HUES64 (cell line): ENCODE data around the gene SEMA3C.

Experiments
- H3K27ac ChIP-seq: 2 replicates; pipeline ENCODE4 v1.7.0; 2013; ENCODE audit warnings: low read depth, low read length, inconsistent platforms
- H3K27me3 ChIP-seq: 2 replicates; pipeline ENCODE4 v1.6.1; 2013; ENCODE audit warnings: mild to moderate bottlenecking, low read length; ENCODE audit not compliant: insufficient read depth
- H3K36me3 ChIP-seq: 2 replicates; pipeline ENCODE4 v1.6.1; 2013; ENCODE audit warnings: mild to moderate bottlenecking, low read length; ENCODE audit not compliant: insufficient read depth
- H3K4me1 ChIP-seq: 2 replicates; pipeline ENCODE4 v1.6.1; 2013; ENCODE audit warnings: mild to moderate bottlenecking, low read length, moderate library complexity; ENCODE audit not compliant: insufficient read depth
- H3K4me3 ChIP-seq: 2 replicates; pipeline ENCODE4 v1.5.1; 2013; ENCODE audit warnings: mild to moderate bottlenecking, low read length, moderate library complexity
- H3K9ac ChIP-seq: 2 replicates; pipeline ENCODE4 v1.6.1; 2013; ENCODE audit warnings: mild to moderate bottlenecking, low read depth, low read length
- H3K9me3 ChIP-seq: 2 replicates; pipeline ENCODE4 v1.6.1; 2013; ENCODE audit warnings: low read depth, low read length; ENCODE audit not compliant: insufficient read depth
- WGBS: fragments of 150-250, 120-280 bp; methylation state at CpG from one replicate; pipeline ENCODE4 v1.1.7; 2013; ENCODE audit warnings: missing lambda C conversion rate; 5-methylcytosine and 5-hydroxymethylcytosine counted together

SEMA3C gene

DNA sequence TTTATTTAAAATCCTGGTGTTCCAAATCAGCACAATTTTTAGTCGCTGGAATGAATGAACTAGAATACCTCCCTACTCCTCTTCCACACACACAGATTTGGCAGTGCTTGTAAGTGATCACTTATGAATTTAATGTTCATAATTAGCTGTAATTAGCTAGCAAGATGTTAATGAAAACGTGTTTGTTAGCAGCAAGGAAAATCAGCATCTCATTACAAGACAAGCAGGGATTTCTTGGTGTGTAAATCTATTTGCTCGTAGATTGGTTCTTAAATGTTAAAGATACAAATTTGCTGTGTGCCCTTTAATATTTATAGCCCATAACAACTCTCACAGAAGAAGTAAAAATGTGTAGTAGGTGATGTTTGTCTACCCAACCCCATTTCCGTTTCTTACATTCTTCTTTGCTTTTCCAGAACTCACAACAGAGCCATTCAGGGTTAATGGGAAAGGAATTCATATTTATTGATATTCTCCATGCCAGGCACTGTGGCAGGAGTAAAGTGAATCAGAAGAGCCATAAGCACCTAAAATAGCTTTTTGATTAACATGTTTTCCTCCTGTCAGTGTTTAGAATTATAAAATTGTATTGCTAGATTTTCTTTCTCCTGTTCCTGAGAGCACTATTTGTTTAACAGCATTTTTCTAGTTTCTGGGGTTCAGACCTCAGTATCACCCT lies 49.6 kb downstream of the SEMA3C start:
- 50% methylated on average over 1 of the region's 4 CpGs for WGBS
- H3K9ac ChIP-seq: no peak overlapping the region
- H3K9me3 ChIP-seq: no peaks in the 10 kb centered on the region
- no peaks in the 10 kb centered on the region for H3K27me3 ChIP-seq
- H3K4me3 ChIP-seq: no peak overlapping the region
- H3K36me3 ChIP-seq: no peaks in the 10 kb centered on the region
- peaks cover 10% of the 10 kb centered on the region for H3K4me1 ChIP-seq
- H3K27ac ChIP-seq: no peak overlapping the region

DNA sequence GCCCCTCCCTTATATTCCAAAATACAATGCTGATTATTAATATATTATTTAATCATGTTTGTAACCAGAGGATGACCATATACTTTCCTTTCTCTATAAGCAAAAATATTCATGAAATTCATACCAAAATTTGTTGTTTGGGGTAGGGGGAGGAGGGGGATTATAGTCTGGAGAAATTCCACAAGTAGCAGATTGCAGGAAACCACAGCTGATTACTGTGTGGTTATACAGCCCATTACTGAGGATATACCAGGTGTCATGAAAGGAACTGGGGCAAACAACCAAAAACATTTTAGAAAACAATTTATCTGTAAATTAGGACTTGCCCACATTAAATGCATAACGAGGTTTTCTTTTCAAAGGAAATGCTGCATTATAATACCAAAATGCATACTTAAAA lies 50.3 kb downstream of the SEMA3C start:
- no peak overlapping the region for H3K9ac ChIP-seq
- no peaks in the 10 kb centered on the region for H3K9me3 ChIP-seq
- no peak overlapping the region for H3K4me3 ChIP-seq
- peaks cover 10% of the 10 kb centered on the region for H3K4me1 ChIP-seq
- no peaks in the 10 kb centered on the region for H3K36me3 ChIP-seq
- no peak overlapping the region for H3K27ac ChIP-seq
- WGBS: 100% methylated on average over 1 of the region's 1 CpG
- no peaks in the 10 kb centered on the region for H3K27me3 ChIP-seq

- H3K9me3 ChIP-seq: no peaks in the 10 kb centered on the region
- WGBS: 96% methylated on average over 3 of the region's 4 CpGs
- H3K27me3 ChIP-seq: no peaks in the 10 kb centered on the region
- no peak overlapping the region for H3K27ac ChIP-seq
- no peak overlapping the region for H3K9ac ChIP-seq
- no peak overlapping the region for H3K4me3 ChIP-seq
- no peaks in the 10 kb centered on the region for H3K4me1 ChIP-seq
- no peaks in the 10 kb centered on the region for H3K36me3 ChIP-seq
These were observed 58.3 kb downstream of the SEMA3C start for GRCh38 chr7:80860554-80860953.

- Histone ChIP-seq H3K27ac (no peak overlapping the region), H3K4me3 (no peak overlapping the region), H3K4me1 (no peaks in the 10 kb centered on the region), H3K9ac (no peak overlapping the region), H3K36me3 (no peaks in the 10 kb centered on the region), H3K27me3 (no peaks in the 10 kb centered on the region), H3K9me3 (no peaks in the 10 kb centered on the region)
- WGBS: 84% methylated on average over 4 of the region's 6 CpGs
These were observed 59.4 kb downstream of the SEMA3C start for GRCh38 chr7:80859272-80859970.

DNA sequence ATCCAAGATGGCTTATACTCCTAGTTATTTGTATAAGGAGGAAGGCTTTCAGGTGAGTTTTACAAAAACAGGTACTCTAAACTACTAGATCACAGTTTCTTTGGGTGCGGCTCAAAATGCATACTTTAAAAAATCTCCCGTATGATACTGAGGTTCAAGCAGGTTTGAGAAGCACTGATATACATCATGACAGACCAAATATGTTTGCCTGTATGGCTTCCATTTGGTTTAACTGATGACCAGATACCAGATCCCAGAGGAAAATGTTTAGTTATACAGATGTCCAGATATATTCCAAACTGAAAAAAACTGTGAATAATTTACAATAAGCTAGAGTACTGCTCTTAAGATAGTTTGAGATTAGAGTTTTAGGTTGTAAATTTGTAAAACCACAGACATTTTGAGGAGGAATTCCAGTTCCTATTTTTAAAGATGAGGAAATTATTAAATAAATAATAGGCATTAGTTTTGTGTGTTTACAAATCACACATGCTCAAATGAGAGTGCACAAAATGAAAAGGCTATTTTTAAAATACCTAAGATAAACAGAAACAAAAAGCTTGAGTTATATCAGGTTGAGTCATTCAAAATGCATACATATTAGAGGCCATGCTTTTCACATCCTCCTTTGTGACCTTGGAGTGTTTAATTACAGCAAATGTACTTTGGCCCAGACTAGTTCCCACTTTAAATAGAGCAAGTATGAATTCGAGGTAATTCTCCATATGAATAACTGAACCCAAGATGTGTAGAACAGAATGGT lies 60.5 kb downstream of the SEMA3C start:
- H3K4me3 ChIP-seq: no peak overlapping the region
- no peaks in the 10 kb centered on the region for H3K9me3 ChIP-seq
- no peaks in the 10 kb centered on the region for H3K27me3 ChIP-seq
- no peak overlapping the region for H3K27ac ChIP-seq
- H3K36me3 ChIP-seq: no peaks in the 10 kb centered on the region
- H3K4me1 ChIP-seq: no peaks in the 10 kb centered on the region
- WGBS: 96% methylated on average over 3 of the region's 3 CpGs
- no peak overlapping the region for H3K9ac ChIP-seq

DNA sequence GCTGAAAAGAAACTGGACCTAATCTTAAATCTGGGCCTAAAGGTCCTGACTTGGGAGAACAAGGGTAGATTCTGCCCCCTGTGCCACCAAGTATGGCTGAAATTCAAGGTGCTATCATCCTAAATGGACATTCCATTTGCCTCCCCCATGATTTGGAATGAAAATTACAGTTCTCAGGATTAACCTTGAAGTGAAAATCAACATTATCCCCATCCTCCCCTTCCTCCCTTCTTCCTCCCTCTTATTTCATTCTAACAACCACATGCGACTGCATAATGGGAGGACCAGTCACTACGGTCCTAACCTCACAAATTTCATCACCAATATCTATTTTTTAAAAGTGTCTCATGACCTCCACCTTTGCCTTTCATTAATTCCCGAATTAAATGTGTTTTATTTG lies 62.1 kb downstream of the SEMA3C start:
- no peaks in the 10 kb centered on the region for H3K36me3 ChIP-seq
- no peak overlapping the region for H3K4me3 ChIP-seq
- H3K9me3 ChIP-seq: no peaks in the 10 kb centered on the region
- no peaks in the 10 kb centered on the region for H3K4me1 ChIP-seq
- H3K27ac ChIP-seq: no peak overlapping the region
- H3K27me3 ChIP-seq: no peaks in the 10 kb centered on the region
- 88% methylated on average over 2 of the region's 3 CpGs for WGBS
- H3K9ac ChIP-seq: no peak overlapping the region

DNA sequence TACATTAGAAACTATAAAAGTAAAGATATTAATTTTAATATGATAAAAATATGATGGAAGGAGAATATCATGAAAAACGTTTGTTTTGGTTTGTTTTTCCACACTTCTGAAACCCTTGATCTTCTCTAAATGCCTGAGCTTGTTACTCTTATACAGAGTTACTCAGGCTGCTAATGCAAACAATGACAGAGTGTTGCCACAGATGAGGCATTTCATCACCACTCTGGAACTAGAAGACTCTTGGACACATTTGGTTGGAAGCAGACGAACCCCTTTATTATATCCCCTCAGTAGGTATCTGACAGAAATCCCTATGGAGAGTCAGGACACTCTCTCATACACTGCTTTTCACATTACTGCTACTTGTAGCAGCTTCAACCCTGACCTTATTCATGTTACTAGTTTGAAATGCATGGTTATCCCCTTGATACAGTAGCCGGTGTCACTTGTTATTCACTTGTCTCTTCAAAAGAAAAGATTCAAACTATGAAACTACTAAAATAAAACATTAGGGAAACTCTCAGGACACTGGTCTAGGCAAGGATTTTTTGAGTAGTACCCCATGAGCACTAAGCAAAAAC lies 66.9 kb downstream of the SEMA3C start:
- H3K9me3 ChIP-seq: no peaks in the 10 kb centered on the region
- no peak overlapping the region for H3K4me3 ChIP-seq
- 93% methylated on average over 3 of the region's 3 CpGs for WGBS
- no peak overlapping the region for H3K9ac ChIP-seq
- H3K27me3 ChIP-seq: no peaks in the 10 kb centered on the region
- no peaks in the 10 kb centered on the region for H3K4me1 ChIP-seq
- no peaks in the 10 kb centered on the region for H3K36me3 ChIP-seq
- no peak overlapping the region for H3K27ac ChIP-seq

DNA sequence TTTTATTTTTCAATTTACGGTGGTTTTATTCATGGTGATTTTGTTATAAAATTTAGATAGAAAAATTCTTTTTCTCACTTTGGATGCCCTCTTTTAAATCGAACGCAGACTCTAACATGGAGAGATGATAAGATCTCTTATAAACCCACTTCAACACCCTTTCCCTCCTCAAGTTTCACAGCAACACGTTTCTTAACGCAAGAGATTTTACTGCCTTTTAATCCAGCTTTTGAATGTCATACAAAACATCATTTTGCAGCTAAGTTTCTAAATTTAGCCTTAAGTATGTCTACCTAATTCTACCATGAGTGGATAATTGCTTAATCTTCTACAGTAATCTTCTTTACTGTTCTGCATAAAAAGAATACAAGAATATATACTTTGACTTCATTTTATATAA lies 70.0 kb downstream of the SEMA3C start:
- 0 out of 2 replicates have a peak, but pooled peaks cover 8% of the 10 kb centered on the region for H3K4me1 ChIP-seq
- no peaks in the 10 kb centered on the region for H3K9me3 ChIP-seq
- H3K27ac ChIP-seq: no peak overlapping the region
- H3K27me3 ChIP-seq: no peaks in the 10 kb centered on the region
- H3K4me3 ChIP-seq: no peak overlapping the region
- H3K9ac ChIP-seq: no peak overlapping the region
- WGBS: 95% methylated on average over 4 of the region's 5 CpGs
- H3K36me3 ChIP-seq: no peaks in the 10 kb centered on the region

- no peaks in the 10 kb centered on the region for H3K9me3 ChIP-seq
- whole genome bisulfite sequencing: 97% methylated on average over 2 of the region's 3 CpGs
- H3K27ac ChIP-seq: no peak overlapping the region
- no peaks in the 10 kb centered on the region for H3K36me3 ChIP-seq
- H3K4me3 ChIP-seq: no peak overlapping the region
- no peaks in the 10 kb centered on the region for H3K27me3 ChIP-seq
- H3K9ac ChIP-seq: no peak overlapping the region
- peaks cover 15% of the 10 kb centered on the region; the same call in 1 of the 2 replicates for H3K4me1 ChIP-seq
These were observed 71.0 kb downstream of the SEMA3C start for GRCh38 chr7:80847895-80848294.

- 88% methylated on average over 1 of the region's 3 CpGs for WGBS
- Histone ChIP-seq H3K4me3 (no peak overlapping the region), H3K27me3 (no peaks in the 10 kb centered on the region), H3K9me3 (no peaks in the 10 kb centered on the region), H3K36me3 (no peaks in the 10 kb centered on the region), H3K9ac (no peak overlapping the region), H3K27ac (no peak overlapping the region), H3K4me1 (peaks cover 23% of the 10 kb centered on the region)
These were observed 71.8 kb downstream of the SEMA3C start for GRCh38 chr7:80847027-80847426.

GRCh38 chr7:80844916-80845315 lies 73.9 kb downstream of the SEMA3C start:
- no peak overlapping the region for H3K9ac ChIP-seq
- H3K27ac ChIP-seq: no peak overlapping the region
- no peaks in the 10 kb centered on the region for H3K36me3 ChIP-seq
- no peak overlapping the region for H3K4me3 ChIP-seq
- peaks cover 39% of the 10 kb centered on the region for H3K4me1 ChIP-seq
- 83% methylated on average over 5 of the region's 5 CpGs for WGBS
- no peaks in the 10 kb centered on the region for H3K27me3 ChIP-seq
- no peaks in the 10 kb centered on the region for H3K9me3 ChIP-seq
